D721Med (cell line): Measurements from ENCODE around the gene BATF.

Source experiments
- DNase-seq: peaks from one replicate; pipeline ENCODE4 v3.0.0; 2011; ENCODE audit warnings: low spot score; ENCODE audit not compliant: insufficient read length
- FAIRE-seq: peaks from 2 replicates; lab custom pipeline; 2011; peaks lifted over from hg19 to GRCh38; lab: Jason Lieb, UNC
- CTCF ChIP-seq: IDR thresholded peaks from 2 replicates; pipeline ENCODE4 v1.5.1; 2012; ENCODE audit warnings: mild to moderate bottlenecking, control low read depth; ENCODE audit not compliant: insufficient read depth; ENCODE audit errors: missing control alignments

Gene BATF

DNA sequence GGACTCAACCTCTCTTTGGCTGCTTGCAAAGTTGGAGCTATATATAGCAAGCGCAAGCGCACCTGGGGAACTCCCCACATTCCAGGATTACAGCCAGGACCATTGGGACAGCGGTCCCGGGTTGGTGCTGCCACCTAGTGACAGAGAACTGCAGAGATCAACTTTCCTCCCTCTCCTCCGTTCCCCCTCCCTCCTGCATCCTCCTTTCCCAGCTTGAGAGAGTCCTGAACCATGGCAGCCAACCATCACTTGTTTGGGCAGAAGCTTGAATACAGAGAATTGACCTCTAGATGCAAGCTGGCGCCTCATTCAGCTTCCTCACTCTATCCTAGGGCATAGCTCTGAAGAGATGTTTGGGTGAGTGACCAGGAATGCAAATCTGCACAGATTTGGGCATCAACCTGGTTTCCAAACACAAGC lies 38.8 kb downstream of the BATF start:
- DNase-seq: peak; percentile 63

GRCh38 chr14:75562089-75562488 lies 39.8 kb downstream of the BATF start:
- no peak for TF ChIP-seq CTCF
- FAIRE-seq: no peak
- DNase-seq: no peak

More for the DNA sequence above, 38.8 kb downstream of the BATF start:
- peak; percentile 83 for TF ChIP-seq CTCF
- no peak for FAIRE-seq

GRCh38 chr14:75562489-75562888 lies 40.2 kb downstream of the BATF start:
- no peak for TF ChIP-seq CTCF
- DNase-seq (no peak), FAIRE-seq (no peak)

DNA sequence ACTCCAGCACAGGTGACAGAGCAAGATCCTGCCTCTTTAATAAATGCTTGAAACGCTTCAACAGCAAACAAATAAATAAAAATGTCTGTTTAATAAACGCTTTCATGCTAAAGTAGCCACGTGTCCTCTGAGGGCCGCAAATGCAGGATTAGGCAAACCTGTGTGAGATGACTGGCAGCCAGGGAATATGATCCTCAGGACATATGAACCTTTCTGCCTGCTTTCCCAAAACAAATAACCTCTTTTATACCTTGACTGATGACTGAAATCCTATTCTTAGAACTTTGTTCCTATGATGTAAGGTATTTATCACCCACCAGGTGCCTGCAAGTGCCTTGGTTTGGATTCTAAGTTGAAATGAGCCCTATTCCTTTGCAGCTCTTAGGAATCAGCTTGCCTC lies 41.7 kb downstream of the BATF start:
- TF ChIP-seq CTCF: no peak
- no peak for DNase-seq
- FAIRE-seq: no peak

GRCh38 chr14:75565056-75565455 lies 42.8 kb downstream of the BATF start:
- DNase-seq (no peak), FAIRE-seq (no peak)
- TF ChIP-seq CTCF: no peak

- DNase-seq (no peak), FAIRE-seq (no peak)
- no peak for TF ChIP-seq CTCF
Observed at GRCh38 chr14:75566321-75566720, 44.1 kb downstream of the BATF start.

- DNase-seq (no peak), FAIRE-seq (no peak)
- no peak for TF ChIP-seq CTCF
Observed at GRCh38 chr14:75566752-75567151, 44.5 kb downstream of the BATF start.
